Measurements from ENCODE around the gene PANX1.
A peak's percentile ranks its signal among the peaks of the same experiment; 100 is the strongest.

Gene PANX1

DNA sequence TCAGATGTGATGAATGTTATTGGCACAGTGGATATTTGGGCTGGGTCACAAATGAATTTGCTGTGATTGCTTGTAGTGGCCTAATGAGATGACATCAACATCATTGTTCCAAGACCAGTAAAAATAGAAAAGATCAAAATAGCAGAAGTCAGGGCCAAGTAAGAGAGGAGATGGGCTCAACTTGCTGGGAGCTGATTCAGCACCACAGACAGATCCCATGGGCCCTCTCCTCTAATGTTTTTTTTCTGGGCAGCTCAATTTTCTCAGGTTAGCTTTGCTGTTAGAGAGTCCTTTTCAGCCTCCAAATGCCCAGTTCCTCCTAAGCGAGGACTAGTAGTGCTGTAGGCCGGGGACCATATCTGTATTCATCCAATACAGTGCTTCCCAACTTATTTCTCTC is 89.7 kb downstream of the PANX1 start:
- no peaks in the 10 kb centered on the region for H3K27me3 ChIP-seq (ENCODE audit: insufficient read depth, insufficient read length)
- H3K9me3 ChIP-seq (ENCODE audit: insufficient read depth, low read length): peaks cover 12% of the 10 kb centered on the region
- TF ChIP-seq SUZ12 (IDR thresholded peaks at IDR 0.05; ENCODE audit: extremely low read depth, insufficient read depth, insufficient read length) (no peak), ZNF274 (IDR thresholded peaks at IDR 0.05; ENCODE audit: low read depth, low read length) (no peak), YY1 (IDR thresholded peaks at IDR 0.05; ENCODE audit: insufficient read depth, insufficient read length) (no peak)
- H3K9ac ChIP-seq (ENCODE audit: insufficient read length, low read depth): no peak overlapping the region
- H3K4me1 ChIP-seq (ENCODE audit: insufficient read depth, insufficient read length): no peaks in the 10 kb centered on the region
- no peaks in the 10 kb centered on the region for H3K36me3 ChIP-seq (ENCODE audit: insufficient read depth, insufficient read length, low read length)
- DNase-seq (ENCODE audit: low read depth, low spot score): peak; percentile 3
- H3K4me3 ChIP-seq (ENCODE audit: insufficient read length, low read depth): no peak overlapping the region

GRCh38 chr11:94219771-94220170 is 91.1 kb downstream of the PANX1 start:
- no peak overlapping the region for H3K4me3 ChIP-seq (ENCODE audit: insufficient read length, low read depth)
- peaks cover 12% of the 10 kb centered on the region for H3K9me3 ChIP-seq (ENCODE audit: insufficient read depth, low read length)
- no peaks in the 10 kb centered on the region for H3K4me1 ChIP-seq (ENCODE audit: insufficient read depth, insufficient read length)
- H3K9ac ChIP-seq (ENCODE audit: insufficient read length, low read depth): no peak overlapping the region
- TF ChIP-seq YY1 (IDR thresholded peaks at IDR 0.05; ENCODE audit: insufficient read depth, insufficient read length): no peak
- no peak for TF ChIP-seq ZNF274 (IDR thresholded peaks at IDR 0.05; ENCODE audit: low read depth, low read length)
- no peak for TF ChIP-seq SUZ12 (IDR thresholded peaks at IDR 0.05; ENCODE audit: extremely low read depth, insufficient read depth, insufficient read length)
- DNase-seq (ENCODE audit: low read depth, low spot score): no peak
- H3K27me3 ChIP-seq (ENCODE audit: insufficient read depth, insufficient read length): no peaks in the 10 kb centered on the region
- H3K36me3 ChIP-seq (ENCODE audit: insufficient read depth, insufficient read length, low read length): no peaks in the 10 kb centered on the region

GRCh38 chr11:94224078-94224477 is 95.4 kb downstream of the PANX1 start:
- no peaks in the 10 kb centered on the region for H3K4me1 ChIP-seq (ENCODE audit: insufficient read depth, insufficient read length)

More at GRCh38 chr11:94224078-94224477, 95.4 kb downstream of the PANX1 start:
- TF ChIP-seq YY1 (IDR thresholded peaks at IDR 0.05; ENCODE audit: insufficient read depth, insufficient read length): no peak
- TF ChIP-seq ZNF274 (IDR thresholded peaks at IDR 0.05; ENCODE audit: low read depth, low read length): no peak
- TF ChIP-seq SUZ12 (IDR thresholded peaks at IDR 0.05; ENCODE audit: extremely low read depth, insufficient read depth, insufficient read length): no peak
- Histone ChIP-seq H3K4me3 (ENCODE audit: insufficient read length, low read depth) (no peak overlapping the region), H3K36me3 (ENCODE audit: insufficient read depth, insufficient read length, low read length) (no peaks in the 10 kb centered on the region), H3K9ac (ENCODE audit: insufficient read length, low read depth) (no peak overlapping the region), H3K27me3 (ENCODE audit: insufficient read depth, insufficient read length) (no peaks in the 10 kb centered on the region), H3K9me3 (ENCODE audit: insufficient read depth, low read length) (peaks cover 8% of the 10 kb centered on the region)
- no peak for DNase-seq (ENCODE audit: low read depth, low spot score)
